Right ventricle myocardium inferior (tissue), 1 donor: ENCODE data around the gene ST3GAL3. TPM values are rescaled to one million over a fixed set of nuclear protein-coding genes. Genes with fewer than 3 reads are reported as not detected.
A peak's percentile ranks its signal among the peaks of the same experiment; 100 is the strongest.
"Not testable (repeated sequence)": the region's sequence is repeated elsewhere in the genome, so short reads cannot be mapped to it uniquely, and the experiment has no call there.

Experiments used
- ATAC-seq: fragments of 200-7000 bp; cut with Tn5 transposase; one replicate; pipeline ENCODE4 v1.9.1; 2020; ENCODE audit warnings: mild to moderate bottlenecking, moderate library complexity
- DNase-seq: peaks from one replicate; pipeline ENCODE4 v3.0.0; 2021; ENCODE audit errors: missing footprints
- intact Hi-C: fragments of 100-400 bp; cut with DNase I; formaldehyde crosslinking; loops from one replicate; pipeline ENCODE4 v1.11.0; 2022
- total RNA-seq: library from RNA; stranded (reverse); fragmentation: NEBNext Ultra II Directional; extraction: Animal tissue kit (Norgen Biotek cat#: 25700); gene quantifications from one replicate; pipeline ENCODE4 v1.2.1, GENCODE V29; 2021
- donor health status: DM: no; HTN: yes; CAD: no; lungs with severe emphysema.

ST3GAL3 gene
- total RNA-seq, 1 donor from 2014 or later = 22.0 TPM

GRCh38 chr1:43773821-43774220 lies 66.5 kb downstream of the ST3GAL3 start:
- DNase-seq (no peak), ATAC-seq (no peak)
- intact Hi-C loops = no loop called here

- no peak for DNase-seq
- intact Hi-C loops = no loop called here
- no peak for ATAC-seq
These were observed 67.0 kb downstream of the ST3GAL3 start for GRCh38 chr1:43774359-43774758.

GRCh38 chr1:43776043-43776761 lies 68.9 kb downstream of the ST3GAL3 start:
- no peak for DNase-seq
- ATAC-seq = peak; percentile 69

GRCh38 chr1:43777916-43778315 lies 70.6 kb downstream of the ST3GAL3 start:
- DNase-seq, ATAC-seq, intact Hi-C loops: not testable (repeated sequence)

More at GRCh38 chr1:43776043-43776761, 68.9 kb downstream of the ST3GAL3 start:
- intact Hi-C loops = no loop called here

DNA sequence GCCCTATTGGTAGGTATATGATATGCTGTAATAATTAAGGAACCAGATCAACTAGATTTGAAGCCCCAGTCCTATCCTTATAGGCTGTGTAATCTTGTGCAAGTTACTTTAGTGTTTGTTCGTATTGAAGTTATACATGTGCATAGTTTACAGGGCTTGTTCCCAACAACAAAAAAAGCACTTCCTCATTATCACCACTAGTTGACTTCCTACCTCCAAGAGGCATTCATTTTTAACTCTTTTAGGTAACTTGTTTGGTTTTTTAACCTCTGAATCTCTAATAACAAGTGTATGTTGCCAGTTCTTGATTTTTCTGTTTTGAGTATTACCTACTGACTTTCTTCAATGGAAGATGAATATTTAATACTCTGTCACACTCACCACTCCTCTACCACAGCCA lies 71.9 kb downstream of the ST3GAL3 start:
- intact Hi-C loops = no loop called here
- no peak for ATAC-seq

DNA sequence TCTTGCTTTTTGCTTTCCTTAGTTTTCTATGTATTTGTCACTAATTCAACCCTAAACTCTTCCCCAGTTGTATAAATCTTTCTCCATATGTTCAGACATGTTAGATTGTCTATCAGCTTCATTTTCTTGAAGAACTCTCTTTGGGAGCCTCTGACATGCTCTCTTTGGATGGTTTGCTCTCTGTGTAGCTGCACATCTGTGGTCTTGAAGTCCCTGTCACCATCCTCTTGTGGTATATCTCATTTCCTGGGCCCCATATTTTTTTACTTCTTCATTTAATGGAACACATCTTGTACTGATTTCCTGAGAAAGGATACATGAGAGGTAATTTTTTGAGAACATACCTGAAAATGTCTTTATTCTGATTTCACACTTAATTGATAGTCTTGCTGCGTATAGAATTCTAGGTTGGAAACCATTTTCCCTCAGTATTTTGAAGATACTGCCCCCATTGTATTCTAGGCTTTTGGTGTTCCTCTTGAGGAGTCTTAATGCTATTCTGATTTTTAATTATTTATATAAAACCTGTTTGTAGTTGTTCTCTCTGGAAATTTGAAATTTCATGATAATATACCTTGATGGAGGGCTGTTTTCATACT lies 72.6 kb downstream of the ST3GAL3 start:
- intact Hi-C loops = no loop called here
- DNase-seq = no peak
- ATAC-seq = no peak

More for the DNA sequence above, 71.9 kb downstream of the ST3GAL3 start:
- DNase-seq = no peak

GRCh38 chr1:43781574-43781973 lies 74.2 kb downstream of the ST3GAL3 start:
- intact Hi-C loops = no loop called here
- DNase-seq (no peak), ATAC-seq (no peak)

DNA sequence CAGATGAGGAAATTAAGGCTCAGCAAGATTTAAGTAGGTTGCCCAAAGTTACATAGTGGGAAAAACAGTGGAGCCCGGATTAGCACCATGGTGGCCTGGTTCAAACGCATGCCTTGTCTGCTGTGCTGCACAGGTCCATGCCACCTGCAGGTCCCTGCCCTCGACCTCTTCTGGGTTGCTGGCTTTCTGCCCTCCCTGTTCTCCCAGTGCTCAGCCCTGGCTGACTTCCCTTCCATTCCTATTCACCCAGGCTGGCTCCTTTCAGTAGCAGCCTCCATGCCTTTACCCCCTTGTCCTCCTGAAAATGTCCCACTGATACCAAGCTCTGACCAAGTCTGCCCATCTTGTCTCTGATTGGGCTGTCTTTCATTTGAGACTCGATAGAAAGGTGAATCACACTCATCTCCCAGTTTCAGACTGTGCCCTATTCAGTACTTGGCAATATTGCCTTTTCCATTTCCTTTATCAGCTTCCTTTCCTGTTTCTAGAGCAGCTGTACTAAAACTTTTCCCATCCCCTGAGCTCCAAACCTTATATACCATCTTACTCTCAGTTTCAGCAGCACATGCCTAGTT lies 75.8 kb downstream of the ST3GAL3 start:
- intact Hi-C loops = no loop called here
- DNase-seq (no peak), ATAC-seq (peak; percentile 26)

DNA sequence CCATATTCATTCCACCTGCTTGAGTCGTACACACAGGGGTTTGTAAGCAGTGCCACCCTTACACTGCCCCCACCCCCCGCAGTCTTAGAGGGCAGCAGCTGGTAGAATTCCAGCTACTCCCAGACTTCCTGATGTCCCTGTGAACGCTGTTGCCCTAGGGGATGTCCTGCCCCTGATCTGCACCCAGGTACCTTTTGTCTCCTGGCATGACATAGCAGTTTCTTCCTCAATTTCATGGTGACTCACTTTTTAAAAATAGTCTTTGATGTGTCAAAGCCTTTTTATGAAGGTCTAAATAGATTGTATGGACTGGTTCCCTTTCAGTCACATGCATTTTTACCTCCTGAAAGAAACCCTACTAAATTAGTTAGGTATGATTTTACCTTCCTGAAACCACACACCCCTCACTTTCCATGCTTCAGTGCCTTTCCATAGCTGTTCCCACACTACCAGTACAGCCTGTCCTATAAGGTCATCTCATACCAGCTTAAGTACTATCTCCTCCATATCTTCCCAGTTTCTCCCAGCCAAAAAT lies 76.4 kb downstream of the ST3GAL3 start:
- ATAC-seq = no peak
- intact Hi-C loops = no loop called here
- no peak for DNase-seq

- intact Hi-C loops = no loop called here
- ATAC-seq = no peak
- DNase-seq = no peak
These were observed 79.0 kb downstream of the ST3GAL3 start for GRCh38 chr1:43786201-43786958.

- DNase-seq = no peak
- intact Hi-C loops = no loop called here
- peak; percentile 77 for ATAC-seq
These were observed 79.6 kb downstream of the ST3GAL3 start for GRCh38 chr1:43786960-43787359.

GRCh38 chr1:43789604-43790550 lies 82.5 kb downstream of the ST3GAL3 start:
- intact Hi-C loops = no loop called here
- DNase-seq (no peak), ATAC-seq (no peak)

- intact Hi-C loops = no loop called here
- DNase-seq (no peak), ATAC-seq (no peak)
These were observed 83.9 kb downstream of the ST3GAL3 start for GRCh38 chr1:43791243-43791642.

DNA sequence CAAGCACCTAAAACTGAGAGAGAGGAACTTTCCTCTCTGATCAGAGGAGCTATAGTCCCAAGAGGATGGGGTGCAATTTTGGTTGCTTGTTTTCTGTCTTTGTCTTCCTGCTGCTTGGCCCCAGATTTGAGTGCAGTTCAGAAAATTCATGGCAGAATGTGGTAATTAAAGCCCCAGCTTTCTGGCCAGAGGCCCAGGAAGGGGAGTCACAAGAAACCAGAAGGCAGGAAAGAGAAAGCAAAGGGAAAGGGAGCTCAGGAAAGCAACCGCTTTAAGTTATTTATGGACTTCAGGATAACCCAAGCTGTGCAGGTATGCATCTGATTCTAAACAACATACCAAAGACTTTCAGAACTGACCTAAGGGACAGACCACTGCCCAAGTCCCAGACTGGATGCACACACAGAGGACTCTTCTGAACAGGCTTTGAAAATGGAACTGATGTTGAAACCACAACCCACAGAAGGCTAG lies 88.8 kb downstream of the ST3GAL3 start:
- intact Hi-C loops = no loop called here
- no peak for ATAC-seq

DNA sequence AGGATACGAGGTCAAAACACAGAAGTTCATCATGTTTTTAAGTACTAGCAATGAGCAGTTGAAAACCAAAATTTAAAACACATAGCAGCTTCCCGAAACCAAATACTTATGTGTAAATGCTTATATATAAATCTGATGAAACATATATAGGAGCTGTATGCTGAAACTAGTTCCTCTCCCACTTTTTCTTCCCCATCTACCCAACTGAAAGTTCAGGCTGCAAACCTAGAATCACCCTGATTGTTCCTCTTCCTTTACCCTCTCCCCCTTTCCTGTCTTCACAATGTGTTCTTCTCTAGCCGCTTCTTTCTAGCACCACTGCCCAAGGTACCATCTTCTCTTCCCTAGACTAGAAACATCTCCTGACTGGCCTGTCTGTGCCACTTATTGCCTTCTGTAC lies 90.6 kb downstream of the ST3GAL3 start:
- no peak for DNase-seq
- intact Hi-C loops = no loop called here

More for the DNA sequence above, 88.8 kb downstream of the ST3GAL3 start:
- DNase-seq = no peak

GRCh38 chr1:43799656-43800635 lies 92.6 kb downstream of the ST3GAL3 start:
- ATAC-seq = no peak
- intact Hi-C loops = no loop called here

More for the DNA sequence above, 90.6 kb downstream of the ST3GAL3 start:
- ATAC-seq = no peak

GRCh38 chr1:43800771-43801170 lies 93.4 kb downstream of the ST3GAL3 start:
- intact Hi-C loops = no loop called here
- ATAC-seq (no peak), DNase-seq (no peak)

More at GRCh38 chr1:43799656-43800635, 92.6 kb downstream of the ST3GAL3 start:
- no peak for DNase-seq
